ENCODE results near the gene TBC1D22A.
A peak's percentile ranks its signal among the peaks of the same experiment; 100 is the strongest.

The TBC1D22A gene

DNA sequence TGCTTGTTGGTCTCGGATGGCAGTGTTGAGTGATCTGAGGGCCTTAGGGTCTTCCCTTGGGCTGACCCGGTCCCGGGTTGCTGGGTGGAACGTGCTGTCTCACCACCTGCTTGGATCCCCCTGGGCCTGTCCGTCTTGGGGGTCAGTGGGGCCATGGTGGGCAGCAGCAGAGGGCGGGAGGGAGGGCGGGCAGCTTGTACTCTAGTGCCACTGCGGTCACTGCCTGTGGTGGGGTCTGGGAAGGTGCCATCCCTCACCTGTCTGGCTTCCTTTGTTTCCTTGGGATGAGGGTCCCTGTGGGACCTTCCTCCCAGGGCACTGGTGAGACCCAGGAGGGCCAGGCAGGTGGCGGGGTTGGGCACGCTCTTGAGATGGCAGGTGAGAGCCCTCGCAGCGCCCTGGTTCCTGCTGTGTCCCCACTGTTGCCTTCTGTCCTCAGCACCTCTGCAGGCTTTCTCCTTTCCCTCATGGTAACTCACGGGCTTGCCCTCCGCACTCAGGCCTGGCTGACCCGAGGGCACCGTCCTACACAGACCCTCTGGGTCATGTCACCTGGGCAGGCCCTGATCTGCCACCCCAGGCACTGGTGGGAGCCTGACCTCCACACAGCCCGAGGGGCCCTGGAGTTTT lies 34.2 kb downstream of the TBC1D22A start:
- no peak for DNase-seq

DNA sequence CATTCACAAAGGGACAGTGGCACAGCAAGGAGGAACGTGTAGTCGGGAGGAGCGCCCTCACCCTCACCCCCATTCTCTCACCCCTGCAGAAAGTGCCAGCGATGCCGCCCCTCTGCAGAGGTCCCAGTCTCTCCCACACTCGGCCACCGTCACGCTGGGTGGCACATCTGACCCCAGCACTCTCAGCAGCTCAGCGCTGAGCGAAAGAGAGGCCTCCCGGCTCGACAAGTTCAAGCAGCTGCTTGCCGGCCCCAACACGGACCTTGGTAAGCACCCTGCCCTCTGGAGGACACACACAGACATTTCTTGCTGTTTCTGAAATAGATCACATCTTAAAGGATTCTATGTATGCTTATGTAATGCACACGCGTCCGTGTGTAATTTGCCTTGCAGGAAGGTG lies 34.9 kb downstream of the TBC1D22A start:
- DNase-seq, result no peak

DNA sequence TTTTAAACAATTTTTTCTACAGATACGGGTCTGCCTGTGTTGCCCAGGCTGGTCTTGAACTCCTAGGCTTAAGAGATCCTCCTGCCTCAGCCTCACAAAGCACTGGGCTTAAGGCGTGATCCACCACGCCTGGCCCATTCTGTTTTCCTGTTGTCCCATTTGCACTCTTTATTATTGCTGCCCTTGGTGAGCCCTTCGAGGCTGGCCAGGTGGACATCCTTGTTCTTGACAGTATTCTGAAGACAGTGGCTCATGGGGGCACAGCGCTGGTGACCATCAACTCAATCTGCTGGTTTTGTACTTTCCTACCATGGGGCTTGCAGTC lies 35.6 kb downstream of the TBC1D22A start:
- no peak for DNase-seq

DNA sequence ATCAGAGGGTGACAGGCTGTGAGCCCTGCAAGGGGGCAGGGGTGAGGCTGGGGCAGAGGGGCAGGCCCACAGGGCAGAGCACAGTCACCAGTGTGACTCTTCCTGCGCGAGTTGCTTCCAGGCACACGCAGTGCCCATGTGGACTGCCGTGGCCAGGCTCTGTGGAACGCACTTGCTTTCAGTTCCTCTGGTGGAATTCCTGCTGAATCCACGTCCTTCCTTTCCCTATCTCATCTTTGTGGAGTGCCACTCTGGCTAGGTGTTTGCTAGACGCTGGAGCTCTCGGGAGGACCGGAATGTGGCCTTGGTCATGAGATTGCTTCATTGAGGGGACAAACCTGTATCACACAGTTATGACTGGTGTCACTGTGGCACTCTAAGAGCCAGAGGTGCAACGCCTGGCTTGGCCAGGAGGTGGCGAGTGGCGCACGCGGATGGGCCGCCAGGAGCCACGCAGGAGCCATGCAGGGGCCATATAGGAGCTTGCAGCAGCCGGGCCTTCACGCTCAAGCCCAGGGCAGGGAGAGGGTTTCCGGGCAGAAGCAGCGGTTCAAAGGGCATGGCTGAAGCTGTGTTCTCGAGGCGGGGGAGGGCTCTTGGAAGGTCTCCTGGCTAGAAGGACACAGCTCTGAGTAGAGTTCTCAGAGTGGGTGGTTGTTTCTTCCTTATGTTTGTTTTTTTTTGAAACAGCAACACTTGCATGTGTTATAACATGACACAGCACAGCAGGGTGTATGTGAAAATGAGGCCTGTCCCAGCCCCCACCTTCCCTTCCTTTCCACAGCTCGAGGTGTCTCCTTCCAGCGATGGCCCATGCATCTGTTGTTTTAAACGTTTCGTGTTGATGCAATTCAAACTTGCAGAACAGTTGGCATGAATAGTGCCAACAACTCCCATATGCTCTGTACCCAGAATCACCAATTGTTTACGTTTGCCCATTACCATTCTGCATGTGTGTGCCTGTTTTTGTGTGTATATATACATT lies 36.2 kb downstream of the TBC1D22A start:
- DNase-seq, result peak; percentile 92

DNA sequence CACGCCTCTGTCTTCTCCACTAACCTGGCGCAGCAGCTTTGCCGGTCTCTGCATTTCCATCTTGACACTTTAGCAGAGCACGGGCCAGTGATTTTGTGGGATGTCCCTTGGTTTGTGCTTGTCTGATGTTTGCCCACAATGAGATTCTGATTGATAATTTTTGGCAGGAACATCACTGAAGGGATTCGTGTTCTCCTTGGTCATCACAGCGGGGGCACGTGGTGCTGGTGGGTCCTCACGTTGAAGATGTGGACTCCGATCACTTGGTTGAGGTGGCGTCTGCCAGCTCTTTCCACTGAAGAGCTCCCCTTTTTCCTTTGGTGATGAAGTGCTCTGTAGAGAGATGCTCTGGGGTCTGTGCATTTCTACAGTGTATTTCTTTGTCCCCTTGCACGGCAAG lies 37.2 kb downstream of the TBC1D22A start:
- no peak for DNase-seq

DNA sequence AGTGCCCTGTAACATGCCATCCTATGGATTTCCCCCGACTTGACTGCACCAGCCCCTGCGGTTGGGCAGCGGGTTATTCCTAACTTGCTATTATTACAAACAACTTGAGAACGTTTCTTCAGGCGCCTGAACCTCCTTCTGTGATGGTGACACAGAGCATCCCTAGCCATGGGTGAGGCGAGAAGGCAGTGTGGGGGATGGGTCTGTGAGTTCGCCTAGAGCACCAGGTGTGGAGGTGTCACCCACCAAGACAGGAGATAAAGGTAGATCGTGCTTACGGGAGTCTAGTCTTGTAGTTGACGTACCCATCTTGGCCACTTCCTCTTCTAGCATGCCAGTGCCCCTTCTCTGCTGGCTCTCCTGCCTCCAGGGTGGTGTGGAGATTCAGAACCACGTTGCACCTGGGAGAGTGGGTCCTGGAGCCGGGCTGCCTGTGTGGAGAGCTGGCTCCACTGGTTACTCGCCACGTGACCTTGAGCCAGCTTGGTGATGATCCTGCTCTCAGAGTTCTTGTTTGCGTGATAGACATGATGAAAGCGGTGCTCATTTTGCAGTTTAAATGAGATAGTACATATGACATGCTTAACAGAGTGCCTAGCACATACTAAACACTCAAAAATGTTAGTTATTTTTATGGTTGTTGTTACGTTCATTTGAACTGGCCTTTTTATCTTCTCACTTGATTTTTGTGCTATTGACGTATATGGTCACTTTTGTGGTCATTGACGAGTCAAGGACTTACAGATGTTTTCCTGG lies 37.8 kb downstream of the TBC1D22A start:
- DNase-seq, result no peak

DNA sequence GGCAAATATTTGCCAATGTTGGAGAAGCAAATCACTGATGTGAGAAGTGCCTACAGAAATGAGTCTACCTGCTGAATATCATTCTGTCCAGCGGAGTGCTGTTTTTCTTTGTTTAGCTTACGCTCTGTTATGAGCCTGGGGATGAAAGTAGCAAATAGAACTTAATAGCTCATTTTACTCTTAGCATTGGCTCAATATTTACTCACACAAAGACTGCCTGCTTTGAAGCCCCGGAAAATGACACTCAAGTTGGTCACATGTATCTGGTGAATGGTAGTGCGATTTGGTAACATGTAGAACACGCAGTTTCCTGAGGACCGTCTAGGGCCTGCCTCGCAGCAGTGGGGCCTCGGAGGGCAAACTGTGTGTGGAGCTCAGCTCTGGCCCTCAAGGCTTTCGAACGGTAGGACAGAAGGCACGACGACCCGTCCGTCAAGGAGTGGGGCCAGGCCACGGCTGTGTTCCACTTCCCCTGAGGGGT lies 38.9 kb downstream of the TBC1D22A start:
- DNase-seq, result no peak

DNA sequence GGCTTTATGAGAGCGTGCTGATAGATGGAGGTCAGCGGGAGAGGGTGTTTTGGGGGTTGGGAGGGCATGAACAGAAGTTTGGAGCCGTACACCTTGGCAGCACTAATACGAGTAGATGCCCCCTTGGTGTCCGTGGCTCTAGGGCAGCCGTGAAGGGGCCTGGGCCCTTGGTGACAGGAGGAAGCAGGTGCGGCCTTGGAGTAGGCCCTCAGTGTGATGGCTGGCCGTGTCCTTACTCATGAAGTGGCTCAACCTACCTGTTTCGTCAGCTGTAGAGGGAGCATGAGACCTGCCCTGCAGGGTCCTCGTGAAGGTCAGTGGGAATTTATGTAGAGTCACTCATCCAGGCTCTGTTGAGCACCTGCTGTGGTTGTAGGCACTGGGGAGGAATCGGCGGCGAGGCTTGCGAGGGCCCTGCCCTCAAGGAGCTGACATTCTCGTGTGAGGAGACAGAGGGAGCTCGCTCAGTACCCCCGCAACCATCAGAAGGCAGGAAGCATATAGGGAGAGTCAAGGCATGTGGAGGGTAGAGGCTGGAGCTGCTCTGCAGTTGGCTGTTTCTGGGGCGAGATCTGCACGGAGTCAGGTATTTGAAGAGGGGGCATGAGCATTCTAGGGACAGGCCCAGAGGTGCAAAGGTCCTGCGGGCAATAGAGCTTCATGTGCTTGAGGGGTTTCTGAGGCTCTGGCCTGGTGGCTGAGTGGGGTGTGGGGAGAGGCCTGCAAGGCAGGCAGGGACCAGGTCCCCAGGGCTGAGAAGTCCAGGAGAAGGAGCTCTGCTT lies 39.6 kb downstream of the TBC1D22A start:
- DNase-seq, result no peak

DNA sequence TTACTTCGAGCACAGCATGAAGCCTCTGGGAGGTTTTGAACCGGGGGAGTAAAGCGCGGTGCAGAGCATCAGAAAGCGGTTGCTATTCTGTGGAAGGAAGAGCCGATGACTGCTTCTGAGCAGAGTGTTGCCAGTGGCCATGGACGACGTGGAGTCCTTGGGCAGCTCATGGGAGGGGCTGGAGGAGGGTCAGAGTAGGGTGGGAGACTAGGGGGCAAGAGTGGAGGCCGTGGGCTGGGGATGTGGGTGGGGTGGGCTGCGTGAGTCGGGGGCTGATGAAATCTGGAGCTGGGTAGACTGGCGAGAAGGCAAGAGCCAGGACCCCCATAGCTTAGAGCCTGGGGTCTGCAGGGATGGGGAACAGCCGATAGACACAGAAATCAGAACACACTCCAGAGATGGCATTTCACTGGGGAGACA lies 40.2 kb downstream of the TBC1D22A start:
- DNase-seq, result no peak

DNA sequence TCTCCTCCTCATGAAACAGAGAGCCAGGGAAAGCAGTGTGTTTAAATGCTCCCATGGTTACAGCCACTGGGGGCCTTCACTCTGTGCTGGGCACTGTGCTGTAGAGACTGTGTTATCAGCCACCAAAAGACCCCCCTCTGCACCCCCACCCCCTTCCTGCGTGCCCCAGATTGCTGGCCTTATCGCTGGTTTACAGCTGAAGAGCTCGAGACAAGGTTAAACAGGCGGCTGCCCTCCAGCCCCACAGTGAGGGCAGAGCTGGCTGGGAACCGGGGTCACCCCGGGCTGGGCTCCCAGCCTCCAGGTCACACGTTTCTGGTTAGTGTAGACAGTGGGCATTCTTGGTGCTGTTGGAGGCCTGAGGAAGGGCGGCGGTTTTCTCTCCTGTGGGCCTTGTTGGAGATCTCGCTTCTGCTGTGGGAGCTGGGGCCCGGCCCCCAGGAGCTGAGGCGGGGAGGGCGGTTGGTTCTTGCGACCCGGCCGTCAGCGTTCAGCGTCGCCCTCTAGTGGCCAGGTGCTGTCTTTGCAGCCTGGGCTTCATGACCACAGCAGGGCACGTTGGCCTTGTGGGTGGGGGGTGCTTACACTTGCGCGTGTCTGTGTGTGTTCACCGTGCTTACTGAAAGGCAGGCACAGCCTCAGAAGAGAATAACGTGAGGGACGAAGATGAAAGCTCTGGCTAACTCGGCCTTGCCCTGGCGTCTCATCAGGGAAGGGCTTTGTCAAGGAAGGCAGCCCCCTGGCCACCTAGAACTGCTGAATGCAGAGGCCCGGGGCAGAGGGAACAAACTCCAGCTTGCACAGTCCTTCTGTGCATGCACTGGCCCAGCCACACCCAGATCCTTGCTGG lies 40.8 kb downstream of the TBC1D22A start:
- peak; percentile 4 for DNase-seq

DNA sequence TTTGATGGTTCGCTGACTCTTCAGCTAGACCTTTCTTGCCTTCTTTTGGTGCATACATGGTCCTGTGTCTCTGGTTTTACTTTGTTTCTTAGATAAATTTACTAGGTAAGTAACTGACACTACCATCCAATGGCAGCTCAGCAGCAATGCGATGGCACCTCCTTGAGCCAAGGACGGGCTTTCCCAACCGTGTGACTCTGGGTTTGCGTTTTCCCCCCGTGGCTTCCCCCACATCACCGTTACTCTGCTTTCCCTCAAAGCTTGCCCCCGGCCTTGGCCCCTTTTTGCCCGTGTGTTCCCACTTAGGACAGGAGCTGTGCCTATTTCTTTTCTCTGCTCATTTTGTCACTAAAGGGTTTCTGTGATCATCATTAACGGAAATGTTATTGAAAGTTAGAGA lies 41.5 kb downstream of the TBC1D22A start:
- no peak for DNase-seq

DNA sequence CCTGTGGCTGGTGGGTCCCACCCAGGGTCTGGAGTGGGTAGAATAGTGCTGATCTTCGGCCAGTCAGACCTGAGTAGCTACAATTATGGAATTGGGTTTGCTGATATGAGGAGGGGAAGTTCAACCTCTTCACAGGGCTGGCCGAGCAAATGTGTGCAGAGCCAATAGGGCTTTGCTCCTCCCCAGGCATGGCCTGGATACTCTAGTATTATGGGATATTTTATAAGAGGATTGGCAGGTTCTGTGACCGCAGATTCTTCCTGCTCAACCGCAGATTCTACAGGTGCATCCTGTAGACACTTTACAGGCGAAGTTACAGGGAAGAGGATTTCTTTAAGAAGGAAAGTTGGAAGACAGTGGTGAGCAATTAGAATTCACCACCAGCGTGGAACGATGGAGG lies 44.3 kb downstream of the TBC1D22A start:
- no peak for DNase-seq

DNA sequence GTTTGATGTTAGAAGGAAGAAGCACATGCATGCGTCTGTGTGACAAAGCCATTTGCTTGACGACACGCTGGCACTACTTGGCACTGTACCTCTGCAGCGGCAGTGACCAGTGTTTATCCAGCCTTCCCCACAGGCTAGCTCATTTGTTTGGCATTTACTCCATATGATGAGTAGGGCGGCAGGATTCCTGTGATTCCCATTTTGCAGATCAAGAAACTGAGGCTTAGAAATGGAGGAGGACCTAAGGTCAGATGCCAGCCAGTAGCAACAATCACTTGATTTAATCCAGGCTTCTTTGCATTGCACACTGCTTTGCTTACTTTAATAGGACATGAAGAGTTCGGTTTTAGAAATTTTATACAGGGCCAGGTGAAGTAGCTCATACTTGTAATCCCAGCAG lies 45.0 kb downstream of the TBC1D22A start:
- no peak for DNase-seq

DNA sequence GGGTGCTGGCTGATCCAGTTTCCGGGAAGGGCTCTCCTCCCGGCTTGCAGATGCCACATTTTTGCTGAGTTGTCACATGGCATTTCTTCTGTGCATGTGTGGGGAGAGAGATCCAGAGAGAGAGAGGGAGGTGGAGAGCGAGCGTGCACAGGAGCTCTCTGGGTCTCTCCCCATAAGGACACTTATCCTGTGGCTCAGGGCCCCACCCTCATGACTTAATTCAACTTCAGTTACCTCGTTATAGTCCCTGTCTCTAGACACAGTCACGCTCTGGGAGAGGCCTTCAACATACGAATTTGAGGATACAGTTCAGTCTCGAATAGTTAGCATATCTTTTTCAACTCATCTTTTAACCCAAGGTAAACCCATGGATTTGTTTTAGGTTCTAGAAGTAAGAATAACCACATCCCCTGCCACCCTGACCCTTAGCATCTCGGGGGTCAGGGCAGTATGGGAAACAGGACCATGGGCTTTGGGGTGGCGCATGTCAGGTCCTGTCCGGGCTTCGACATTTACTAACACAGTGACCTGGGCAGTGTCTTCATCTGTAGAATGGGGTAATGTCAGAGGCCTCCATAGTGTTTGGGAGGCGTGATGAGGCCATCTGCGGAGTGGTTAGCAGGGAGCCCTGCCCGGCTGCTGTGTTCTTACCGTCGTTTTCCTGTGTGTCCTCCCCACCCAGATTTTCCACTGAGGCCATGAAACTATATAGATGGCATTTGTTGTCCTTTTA lies 46.9 kb downstream of the TBC1D22A start:
- no peak for DNase-seq

DNA sequence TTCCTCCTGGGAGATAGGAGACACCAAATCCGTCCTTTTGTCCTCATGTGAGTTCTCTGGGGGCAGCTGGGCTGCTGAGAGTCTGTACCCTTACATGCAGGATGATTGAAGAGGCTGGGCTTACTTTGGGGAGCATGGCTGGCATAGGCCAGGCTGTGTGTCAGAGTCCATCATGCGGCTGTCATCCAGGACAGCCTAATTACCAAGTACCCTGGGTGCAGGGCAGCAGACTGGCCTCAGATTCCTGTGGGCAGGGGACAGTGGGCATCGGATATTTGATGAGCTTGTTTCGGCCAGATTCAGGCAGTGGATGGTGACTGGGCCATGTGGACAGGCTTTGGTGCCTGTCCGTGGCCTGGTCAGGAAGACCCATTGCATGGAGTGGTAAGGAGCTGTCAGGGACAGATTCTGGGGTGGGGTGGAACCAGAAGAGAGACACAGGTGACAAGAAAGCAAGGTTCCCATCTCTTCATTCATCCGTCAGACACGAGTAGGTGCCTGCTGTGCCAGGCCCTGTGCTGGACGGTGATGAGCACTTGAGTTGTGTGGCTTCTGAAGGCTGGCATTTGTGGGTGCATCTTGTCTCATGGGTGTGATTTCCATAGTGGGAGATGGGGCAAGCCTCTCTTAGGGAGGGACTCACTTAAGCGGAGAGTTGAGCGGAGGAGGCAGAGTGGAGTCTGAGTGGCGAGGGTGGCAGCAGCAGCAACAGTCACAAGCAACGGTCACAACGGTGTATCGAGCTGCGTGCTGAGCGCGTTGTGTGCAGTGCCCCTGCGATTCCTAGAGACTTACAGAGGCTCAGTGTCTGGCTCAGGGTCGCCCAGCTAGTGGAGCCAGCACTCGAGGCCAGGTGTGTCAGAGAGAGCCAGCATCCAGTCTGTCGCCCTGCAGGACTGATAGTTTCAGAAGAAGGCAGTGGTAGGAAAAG lies 48.7 kb downstream of the TBC1D22A start:
- DNase-seq, result no peak

DNA sequence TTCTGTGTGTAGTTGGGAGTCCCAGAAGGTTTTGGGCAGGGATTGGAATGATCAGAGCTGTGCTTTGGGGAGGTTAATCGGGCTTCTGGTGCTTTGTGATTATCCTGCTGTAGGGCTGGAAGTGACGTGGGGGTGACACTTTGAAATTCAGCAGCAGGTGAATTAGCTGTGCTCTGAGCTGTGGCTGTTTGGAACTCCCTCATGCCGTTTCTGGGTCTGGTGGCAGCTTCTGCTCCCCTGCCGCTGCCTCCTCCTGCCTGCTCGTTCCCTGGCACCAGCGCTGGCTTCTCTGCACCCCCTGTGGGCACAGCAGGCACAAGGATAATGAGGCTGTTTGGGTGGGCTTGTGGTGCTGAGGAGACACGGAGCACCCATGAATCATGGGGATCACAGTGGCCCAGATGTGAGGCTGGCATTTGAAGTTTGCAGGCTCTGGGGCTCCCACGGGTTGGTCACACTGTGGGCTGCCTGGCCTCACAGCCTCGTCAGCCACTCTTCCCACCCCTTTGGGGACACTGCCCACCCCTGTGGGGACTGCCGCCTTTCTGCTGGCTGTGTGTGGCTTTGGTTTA lies 49.7 kb downstream of the TBC1D22A start:
- no peak for DNase-seq

DNA sequence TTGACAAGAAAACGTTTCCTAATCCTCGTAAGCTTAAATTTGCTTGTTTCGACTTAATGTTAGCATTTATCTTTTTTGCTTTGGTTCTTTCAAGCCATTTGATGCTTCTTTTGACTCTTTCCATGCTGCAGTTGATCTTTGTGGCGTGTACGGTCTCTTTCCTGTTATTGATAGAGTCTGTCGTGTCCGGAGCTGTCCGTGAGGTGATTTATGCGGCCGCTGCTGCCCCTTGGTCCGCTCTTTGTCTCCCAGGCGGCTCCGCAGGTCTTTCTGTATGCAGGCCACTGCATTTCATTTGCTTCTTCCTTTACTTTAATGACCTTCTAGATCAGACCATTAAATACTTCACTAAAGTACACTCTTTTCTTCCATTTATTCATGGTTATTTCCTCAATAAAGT lies 50.3 kb downstream of the TBC1D22A start:
- no peak for DNase-seq

DNA sequence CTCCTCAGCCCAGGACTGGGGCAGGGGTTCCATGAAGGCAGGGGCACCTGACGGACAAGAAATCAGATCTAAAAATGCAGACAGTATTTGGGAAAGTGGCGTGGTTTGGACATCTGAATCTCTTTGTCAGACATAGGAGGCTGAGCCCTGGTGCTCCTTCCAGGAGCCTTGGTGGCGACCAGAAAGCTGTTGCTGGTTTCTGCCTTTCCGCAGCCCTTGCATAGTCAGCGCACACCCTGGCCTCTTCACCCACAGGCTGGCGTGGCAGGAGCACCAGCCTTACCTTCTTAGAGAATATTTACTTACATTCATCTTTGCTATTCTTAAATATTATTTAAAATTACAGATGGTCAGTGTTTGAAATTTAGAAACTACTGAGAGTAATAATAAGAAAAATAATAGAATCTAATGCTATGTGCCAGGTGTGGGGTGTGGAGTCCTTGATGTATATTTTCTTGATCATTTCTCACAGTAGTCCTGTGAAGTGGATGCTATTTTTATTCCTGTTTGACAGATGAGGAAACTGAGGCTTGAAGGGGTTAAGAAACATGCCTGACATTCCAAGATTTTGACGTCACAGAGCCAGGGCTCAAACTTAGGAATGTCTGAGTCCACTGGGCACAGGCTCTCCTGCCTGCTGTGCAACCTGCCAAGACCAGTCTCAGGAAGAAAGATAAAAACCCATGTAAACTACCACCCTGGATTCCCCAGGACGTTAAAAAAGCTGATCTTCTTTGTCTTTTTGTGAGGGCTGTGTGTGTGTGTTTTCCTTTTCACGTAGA lies 51.6 kb downstream of the TBC1D22A start:
- no peak for DNase-seq

DNA sequence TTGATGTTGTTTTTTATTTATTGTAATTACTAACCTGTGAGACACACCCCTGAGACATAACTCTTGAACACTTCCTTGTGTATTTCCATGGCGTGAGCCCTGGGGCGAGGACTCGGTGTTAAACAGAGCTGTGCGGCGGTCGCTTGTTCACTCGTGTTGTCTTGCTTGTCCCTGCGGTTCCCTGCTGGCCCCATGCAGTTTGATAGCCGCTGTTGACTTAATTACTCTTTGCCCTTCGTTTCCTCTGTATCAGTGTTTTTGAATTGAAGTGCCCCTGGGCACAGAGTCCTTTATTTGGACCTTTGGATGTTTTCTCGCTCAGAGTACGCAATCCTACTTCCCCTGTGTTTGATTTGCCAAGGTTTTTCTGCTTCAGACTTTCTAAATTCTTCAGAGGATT lies 52.7 kb downstream of the TBC1D22A start:
- DNase-seq, result no peak
